Transverse colon (tissue), 4 donors: ENCODE measurements around the gene LARGE1. TPM values are rescaled to one million over a fixed set of nuclear protein-coding genes. Genes with fewer than 3 reads are reported as not detected.

Experiments used
- DNase-seq: peaks from one replicate; pipeline ENCODE4 v3.0.0-alpha.2; 2019
- H3K27ac ChIP-seq, 4 donors: fragments of 200-600 bp; sonication (generic); 2 replicates each; pipeline ENCODE4 v1.5.1; 2016 to 2018; ENCODE audit warnings: inconsistent platforms in 4 of 4
- H3K27me3 ChIP-seq: fragments of 200-600 bp; sonication (generic); 2 replicates; pipeline ENCODE4 v1.5.1; 2017; ENCODE audit warnings: inconsistent platforms
- H3K36me3 ChIP-seq, 4 donors: fragments of 200-600 bp; sonication (generic); 2 replicates each; pipeline ENCODE4 v1.5.1; 2017 to 2019; ENCODE audit warnings: inconsistent platforms in 4 of 4
- H3K4me1 ChIP-seq, 4 donors: fragments of 200-600 bp; sonication (generic); 2 replicates each; pipeline ENCODE4 v1.5.1; 2017 to 2020; ENCODE audit warnings: inconsistent platforms in 4 of 4
- H3K4me3 ChIP-seq, 4 donors: fragments of 200-600 bp; sonication (generic); 1 replicate in 1 of 4; 2 replicates in 3 of 4; pipeline versions ENCODE4 v1.5.1 to v1.6.1; 2017 to 2019; ENCODE audit warnings: inconsistent platforms in 4 of 4
- H3K9me3 ChIP-seq, 2 donors: fragments of 200-600 bp; sonication (generic); 2 replicates each; pipeline ENCODE4 v1.5.1; 2017 to 2019; ENCODE audit warnings: inconsistent platforms in 2 of 2
- CTCF ChIP-seq, 5 experiments: fragments of 200-600 bp in 3 of 5; fragments of 450-650 bp in 2 of 5; sonication (generic) in 3 of 5; IDR thresholded peaks; 1 replicate in 2 of 5; 2 replicates in 3 of 5; pipeline ENCODE4 v1.5.1; 2016 to 2017; ENCODE audit warnings: antibody characterized with exemption in 5 of 5, inconsistent platforms in 3 of 5, mild to moderate bottlenecking in 2 of 5, moderate library complexity in 1 of 5
- EP300 ChIP-seq: sonication (generic); formaldehyde crosslinking; IDR thresholded peaks from one replicate; pipeline ENCODE4 v1.6.1; 2017; ENCODE audit warnings: antibody characterized with exemption, low read depth
- POLR2A ChIP-seq: fragments of 450-650 bp; IDR thresholded peaks from one replicate; pipeline ENCODE4 v1.6.1; 2016; ENCODE audit warnings: antibody characterized with exemption, mild to moderate bottlenecking, moderate library complexity
- POLR2AphosphoS5 ChIP-seq, 3 donors: sonication (generic); formaldehyde crosslinking; IDR thresholded peaks; one replicate each; pipeline ENCODE4 v1.6.1; 2016; ENCODE audit warnings: antibody characterized with exemption in 3 of 3
- WGBS, 2 donors: methylation state at CpG; one replicate each; pipeline ENCODE4 v1.1.5; 2018; ENCODE audit warnings: low coverage in 1 of 2; 5-methylcytosine and 5-hydroxymethylcytosine counted together
- in situ Hi-C, 4 donors: fragments of 200-750 bp; cut with MboI; loops; one replicate each; pipeline versions ENCODE4 v1.15.0 to v1.15.1; 2017; ENCODE audit warnings: low sequenced_read_pairs in 3 of 4, low pct_ligation_motif_present in 1 of 4, low pct_unique_long_range_greater_than_20kb in 1 of 4
- intact Hi-C: fragments of 100-400 bp; cut with DNase I; formaldehyde crosslinking; loops from one replicate; pipeline ENCODE4 v1.15.1; 2023; ENCODE audit warnings: low total_unique reads
- total RNA-seq, 4 donors: library from RNA; depleted of rRNA; stranded (reverse); fragments of >200 nt; gene quantifications; one replicate each; pipeline ENCODE4 v1.1.0, GENCODE V29; 2016

Gene LARGE1
- total RNA-seq, 4 donors from 2014 or later = 46.5 to 304 (median 80.5) TPM

GRCh38 chr22:33889748-33890147 is 30.5 kb downstream of the LARGE1 start:
- peaks cover 0 to 13% (median 0%) of the 10 kb centered on the region in 4 donors for H3K4me1 ChIP-seq
- no peak for DNase-seq
- H3K27ac ChIP-seq = no peak overlapping the region
- no peaks in the 10 kb centered on the region for H3K36me3 ChIP-seq
- 74 to 80% methylated on average over 3 to 5 of the region's 5 CpGs for WGBS, 2 donors
- intact Hi-C loops = no loop called here
- H3K4me3 ChIP-seq = no peak overlapping the region
- in situ Hi-C loops = no loop called here
- TF ChIP-seq EP300 = no peak
- TF ChIP-seq POLR2A = no peak
- TF ChIP-seq POLR2AphosphoS5 (IDR thresholded peaks at IDR 0.05) = no peak
- TF ChIP-seq CTCF (IDR thresholded peaks at IDR 0.05) = no peak
- H3K9me3 ChIP-seq = no peaks in the 10 kb centered on the region
- H3K27me3 ChIP-seq = no peaks in the 10 kb centered on the region

GRCh38 chr22:33888821-33889220 is 31.5 kb downstream of the LARGE1 start:
- intact Hi-C loops = no loop called here
- in situ Hi-C loops = no loop called here
- Histone ChIP-seq H3K27ac (no peak overlapping the region), H3K36me3 (no peaks in the 10 kb centered on the region), H3K4me3 (no peak overlapping the region), H3K27me3 (no peaks in the 10 kb centered on the region), H3K4me1 (peaks cover 0 to 13% (median 0%) of the 10 kb centered on the region in 4 donors), H3K9me3 (no peaks in the 10 kb centered on the region)
- 71 to 77% methylated on average over 4 of the region's 4 CpGs for WGBS, 2 donors
- no peak for DNase-seq
- TF ChIP-seq POLR2AphosphoS5 (IDR thresholded peaks at IDR 0.05) (no peak), POLR2A (no peak), CTCF (IDR thresholded peaks at IDR 0.05) (no peak), EP300 (no peak)

GRCh38 chr22:33887173-33887572 is 33.1 kb downstream of the LARGE1 start:
- Histone ChIP-seq H3K27me3 (no peaks in the 10 kb centered on the region), H3K4me1 (peaks cover 0 to 13% (median 0%) of the 10 kb centered on the region in 4 donors), H3K36me3 (no peaks in the 10 kb centered on the region), H3K9me3 (no peaks in the 10 kb centered on the region), H3K27ac (no peak overlapping the region), H3K4me3 (no peak overlapping the region)
- no peak for TF ChIP-seq POLR2A
- TF ChIP-seq EP300 = no peak
- no peak for TF ChIP-seq CTCF (IDR thresholded peaks at IDR 0.05)
- 92 to 95% methylated on average over 4 to 13 of the region's 13 CpGs for WGBS, 2 donors
- intact Hi-C loops = no loop called here
- in situ Hi-C loops = no loop called here
- DNase-seq = no peak

GRCh38 chr22:33886696-33887095 is 33.6 kb downstream of the LARGE1 start:
- Histone ChIP-seq H3K36me3 (no peaks in the 10 kb centered on the region), H3K4me1 (peaks cover 0 to 13% (median 0%) of the 10 kb centered on the region in 4 donors), H3K27me3 (no peaks in the 10 kb centered on the region), H3K4me3 (no peak overlapping the region), H3K9me3 (no peaks in the 10 kb centered on the region), H3K27ac (no peak overlapping the region)
- in situ Hi-C loops = no loop called here
- 78 to 88% methylated on average over 5 of the region's 5 CpGs for WGBS, 2 donors
- intact Hi-C loops = no loop called here
- no peak for DNase-seq
- TF ChIP-seq POLR2A = no peak
- no peak for TF ChIP-seq CTCF (IDR thresholded peaks at IDR 0.05)
- no peak for TF ChIP-seq EP300
- no peak for TF ChIP-seq POLR2AphosphoS5 (IDR thresholded peaks at IDR 0.05)
